Kidney (tissue), 14 donors: ENCODE data around the gene B4GALT2. TPM values are rescaled to one million over a fixed set of nuclear protein-coding genes. Genes with fewer than 3 reads are reported as not detected.

Source experiments
- DNase-seq, 5 donors: peaks; one replicate each; pipeline ENCODE4 v3.0.0-alpha.2; 2013 to 2020
- FAIRE-seq: peaks from 2 replicates; lab custom pipeline; 2012; peaks lifted over from hg19 to GRCh38; lab: Jason Lieb, UNC
- H3K27ac ChIP-seq, 2 donors: one replicate each; pipeline ENCODE4 v1.7.0; 2013; ENCODE audit warnings: low read depth in 2 of 2, low read length in 2 of 2, inconsistent platforms in 1 of 2
- H3K27me3 ChIP-seq: one replicate; pipeline ENCODE4 v1.7.1; 2013; ENCODE audit warnings: low read length, inconsistent platforms; ENCODE audit not compliant: control insufficient read depth, insufficient read depth
- H3K36me3 ChIP-seq, 3 donors: one replicate each; pipeline versions ENCODE4 v1.7.0 to v1.7.1; 2013; ENCODE audit warnings: low read length in 3 of 3, control low read depth in 1 of 3, inconsistent platforms in 1 of 3; ENCODE audit not compliant: insufficient read depth in 3 of 3, control insufficient read depth in 2 of 3
- H3K4me1 ChIP-seq, 3 donors: one replicate each; pipeline versions ENCODE4 v1.7.0 to v1.7.1; 2013; ENCODE audit warnings: low read length in 3 of 3, inconsistent platforms in 1 of 3, low read depth in 1 of 3; ENCODE audit not compliant: control insufficient read depth in 2 of 3, insufficient read depth in 2 of 3
- H3K4me3 ChIP-seq, 3 donors: one replicate each; pipeline versions ENCODE4 v1.7.0 to v1.8.1; 2013; ENCODE audit warnings: low read length in 3 of 3, control low read depth in 1 of 3, inconsistent platforms in 1 of 3
- H3K9ac ChIP-seq, 3 donors: one replicate each; pipeline versions ENCODE4 v1.7.0 to v1.7.1; 2013; ENCODE audit warnings: low read length in 3 of 3, control low read depth in 1 of 3, inconsistent platforms in 1 of 3
- H3K9me3 ChIP-seq, 3 donors: one replicate each; pipeline versions ENCODE4 v1.7.0 to v1.7.1; 2013; ENCODE audit warnings: low read length in 3 of 3, control low read depth in 1 of 3, inconsistent platforms in 1 of 3; ENCODE audit not compliant: control insufficient read depth in 2 of 3, insufficient read depth in 1 of 3
- intact Hi-C: fragments of 100-400 bp; cut with DNase I; formaldehyde crosslinking; loops from one replicate; pipeline ENCODE4 v1.11.1; 2022
- polyA plus RNA-seq: library from polyadenylated mRNA; stranded (reverse); fragments of 350-450 nt; fragmentation: Illumina TruSeq; extraction: RNeasy Lipid Tissue Mini Kit (QIAGEN cat#74804); gene quantifications from one replicate; pipeline ENCODE4 v1.2.3, GENCODE V29; 2014; ENCODE audit warnings: low read depth, low replicate concordance; ENCODE audit not compliant: insufficient read depth
- total RNA-seq: library from RNA; stranded (reverse); fragmentation: NEBNext Ultra II Directional; extraction: Animal tissue kit (Norgen Biotek cat#: 25700); gene quantifications from one replicate; pipeline ENCODE4 v1.2.1, GENCODE V29; 2021
- TF ChIP-seq, protein P1 (sequence below): IDR thresholded peaks from 3 replicates; pipeline ENCODE4 v1.5.1; 2012; ENCODE audit warnings: mild to moderate bottlenecking, moderate library complexity, borderline replicate concordance; ENCODE audit not compliant: insufficient read depth; ENCODE audit errors: extremely low read depth
- donor health status: control.
- donor health status: control.
- donor health status: control.
- donor health status: control.
- donor health status: control.
- donor health status: DM: yes; HTN: yes; CAD: no.
- donor health status: Normal renal cell carcinoma (clear cell type).

B4GALT2 gene
- total and polyA plus RNA-seq, 2 donors from 2014 or later, result 25.1 to 32.5 TPM

DNA sequence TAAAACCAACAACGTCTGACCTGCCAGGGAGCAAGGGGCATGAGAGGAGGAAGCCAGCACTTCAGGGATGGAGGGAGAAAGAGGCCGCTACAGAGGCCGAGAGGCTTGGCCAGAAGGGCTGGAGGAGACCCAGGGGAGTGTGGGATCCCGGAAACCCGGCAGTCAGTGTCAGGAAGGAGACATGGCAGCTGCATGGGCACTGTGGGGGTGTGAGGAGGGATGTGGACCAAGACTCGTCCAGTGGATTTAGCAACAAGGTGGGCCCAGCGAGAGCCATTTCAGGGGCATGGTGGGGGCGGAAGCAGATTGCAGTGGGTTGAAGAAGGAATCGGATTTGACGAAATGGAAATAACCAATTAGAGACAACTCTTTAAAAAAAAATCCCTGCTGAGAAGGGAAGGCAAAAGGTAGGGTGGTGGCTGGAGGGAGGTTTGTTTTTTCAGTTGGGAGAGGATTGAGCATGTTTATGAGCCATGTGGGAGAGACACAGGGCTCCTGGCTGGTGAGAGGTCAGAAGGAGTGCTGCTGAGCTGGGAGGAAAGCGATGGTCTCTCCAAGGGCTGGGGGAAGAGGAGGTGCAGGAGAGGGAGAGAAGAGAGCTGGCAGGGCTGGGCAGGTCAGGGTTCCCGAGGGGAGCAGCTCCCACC lies 4.4 kb downstream of the B4GALT2 start:
- H3K4me3 ChIP-seq, result no peak overlapping the region
- intact Hi-C loops, result no loop called here
- no peaks in the 10 kb centered on the region for H3K27me3 ChIP-seq
- DNase-seq (peak in 3 of 5 donors; percentile 44 to 58 (median 49)), FAIRE-seq (no peak)
- H3K36me3 ChIP-seq, result peaks cover 0 to 7% (median 2%) of the 10 kb centered on the region in 3 donors
- no peak overlapping the region for H3K27ac ChIP-seq
- no peaks in the 10 kb centered on the region for H3K9me3 ChIP-seq
- H3K9ac ChIP-seq, result no peak overlapping the region
- H3K4me1 ChIP-seq, result peaks cover 0 to 21% (median 20%) of the 10 kb centered on the region in 3 donors
- TF ChIP-seq, protein P1, sequence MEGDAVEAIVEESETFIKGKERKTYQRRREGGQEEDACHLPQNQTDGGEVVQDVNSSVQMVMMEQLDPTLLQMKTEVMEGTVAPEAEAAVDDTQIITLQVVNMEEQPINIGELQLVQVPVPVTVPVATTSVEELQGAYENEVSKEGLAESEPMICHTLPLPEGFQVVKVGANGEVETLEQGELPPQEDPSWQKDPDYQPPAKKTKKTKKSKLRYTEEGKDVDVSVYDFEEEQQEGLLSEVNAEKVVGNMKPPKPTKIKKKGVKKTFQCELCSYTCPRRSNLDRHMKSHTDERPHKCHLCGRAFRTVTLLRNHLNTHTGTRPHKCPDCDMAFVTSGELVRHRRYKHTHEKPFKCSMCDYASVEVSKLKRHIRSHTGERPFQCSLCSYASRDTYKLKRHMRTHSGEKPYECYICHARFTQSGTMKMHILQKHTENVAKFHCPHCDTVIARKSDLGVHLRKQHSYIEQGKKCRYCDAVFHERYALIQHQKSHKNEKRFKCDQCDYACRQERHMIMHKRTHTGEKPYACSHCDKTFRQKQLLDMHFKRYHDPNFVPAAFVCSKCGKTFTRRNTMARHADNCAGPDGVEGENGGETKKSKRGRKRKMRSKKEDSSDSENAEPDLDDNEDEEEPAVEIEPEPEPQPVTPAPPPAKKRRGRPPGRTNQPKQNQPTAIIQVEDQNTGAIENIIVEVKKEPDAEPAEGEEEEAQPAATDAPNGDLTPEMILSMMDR, result no peak

DNA sequence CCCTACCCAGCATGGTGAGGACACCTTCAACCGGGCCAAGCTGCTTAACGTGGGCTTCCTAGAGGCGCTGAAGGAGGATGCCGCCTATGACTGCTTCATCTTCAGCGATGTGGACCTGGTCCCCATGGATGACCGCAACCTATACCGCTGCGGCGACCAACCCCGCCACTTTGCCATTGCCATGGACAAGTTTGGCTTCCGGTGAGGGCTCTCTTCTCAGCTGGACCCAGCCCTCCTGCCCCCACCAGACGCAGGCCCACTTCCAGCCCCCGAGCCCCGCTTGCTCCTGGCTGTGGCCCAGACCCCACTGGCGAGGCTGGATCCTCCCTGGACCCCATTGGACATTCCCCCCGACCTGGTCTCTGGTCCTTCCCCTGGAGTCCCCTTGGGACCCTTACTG lies 5.8 kb downstream of the B4GALT2 start:
- no peak for FAIRE-seq
- intact Hi-C loops, result no loop called here
- Histone ChIP-seq H3K4me1 (peaks cover 0 to 19% (median 16%) of the 10 kb centered on the region in 3 donors), H3K27me3 (no peaks in the 10 kb centered on the region), H3K36me3 (peaks cover 0 to 5% (median 2%) of the 10 kb centered on the region in 3 donors), H3K9me3 (no peaks in the 10 kb centered on the region), H3K4me3 (no peak overlapping the region), H3K9ac (no peak overlapping the region), H3K27ac (no peak overlapping the region)
- no peak for DNase-seq
- TF ChIP-seq, protein P1, result no peak

DNA sequence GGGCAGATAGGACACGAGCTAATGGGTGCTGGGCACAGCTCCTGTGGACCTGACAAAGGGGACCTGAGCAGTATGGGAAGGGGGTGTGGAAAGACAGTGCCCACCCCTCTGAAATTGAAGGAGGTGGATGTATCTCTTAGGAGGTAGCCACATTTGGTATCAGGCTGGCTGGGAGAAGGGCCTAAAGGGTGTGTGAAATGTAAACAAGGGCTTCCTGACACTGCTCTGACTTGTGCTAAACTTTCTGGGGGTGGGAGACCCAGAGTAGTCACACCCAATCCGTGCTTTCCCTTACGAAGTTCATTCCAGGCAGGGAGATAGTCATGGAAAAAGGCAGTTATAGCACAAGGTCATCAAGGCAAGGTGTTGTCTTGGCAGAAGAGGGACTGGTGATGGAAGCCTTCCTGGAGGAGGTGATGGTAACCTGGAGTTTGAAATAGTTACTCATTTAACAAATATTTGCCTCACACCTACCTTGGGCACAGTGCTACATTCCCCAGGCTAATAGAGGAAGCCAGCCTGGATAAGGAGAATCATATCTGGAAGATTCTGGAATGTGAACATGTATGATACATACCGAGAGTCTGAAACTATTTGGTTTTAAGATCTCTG lies 7.1 kb downstream of the B4GALT2 start:
- Histone ChIP-seq H3K4me3 (no peak overlapping the region), H3K36me3 (peaks cover 0 to 5% (median 2%) of the 10 kb centered on the region in 3 donors), H3K27me3 (no peaks in the 10 kb centered on the region), H3K9me3 (no peaks in the 10 kb centered on the region), H3K4me1 (peaks cover 0 to 17% (median 13%) of the 10 kb centered on the region in 3 donors), H3K27ac (no peak overlapping the region), H3K9ac (no peak overlapping the region)
- no peak for FAIRE-seq
- TF ChIP-seq, protein P1, result no peak
- DNase-seq, result no peak
- intact Hi-C loops, result no loop called here
